A549 (cell line): ENCODE data around the gene XRCC3.

ENCODE experiments used
- MAFK ChIP-seq: fragments of 450-650 bp; IDR thresholded peaks from 2 replicates; pipeline ENCODE4 v1.6.1; 2014; ENCODE audit not compliant: partially characterized antibody
- TF ChIP-seq, protein P1 (sequence below): fragments of >200 bp; sonication (Bioruptor Twin); formaldehyde crosslinking; IDR thresholded peaks from 3 replicates; pipeline ENCODE4 v1.5.1; 2016
- TF ChIP-seq, protein P2 (sequence below): IDR thresholded peaks from 2 replicates; pipeline ENCODE4 v1.6.1; 2012
- TF ChIP-seq, protein P3 (sequence below): fragments of 200-600 bp; sonication (generic); IDR thresholded peaks from 2 replicates; pipeline ENCODE4 v1.6.1; 2016; ENCODE audit warnings: antibody characterized with exemption, mild to moderate bottlenecking, moderate library complexity

DNA sequence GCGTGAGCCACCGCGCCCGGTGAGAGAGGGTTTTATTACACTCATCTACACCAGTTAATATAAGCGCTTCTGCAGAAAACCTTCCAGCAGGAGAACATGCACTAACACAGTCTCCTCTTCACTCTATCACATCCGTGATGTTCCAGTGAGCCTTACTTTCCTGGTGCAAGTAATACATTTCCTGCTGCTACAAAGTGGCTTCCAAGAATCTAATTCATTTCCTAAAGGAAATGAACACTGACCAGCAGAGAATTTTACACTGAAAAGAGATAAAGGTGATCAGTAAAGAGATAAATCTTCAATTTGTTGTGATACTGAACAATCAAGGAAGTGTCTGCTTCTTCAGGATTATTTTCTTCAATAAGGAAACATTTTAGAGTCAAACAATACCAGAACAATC is 39.8 kb upstream of the XRCC3 start:
- TF ChIP-seq, protein P1, sequence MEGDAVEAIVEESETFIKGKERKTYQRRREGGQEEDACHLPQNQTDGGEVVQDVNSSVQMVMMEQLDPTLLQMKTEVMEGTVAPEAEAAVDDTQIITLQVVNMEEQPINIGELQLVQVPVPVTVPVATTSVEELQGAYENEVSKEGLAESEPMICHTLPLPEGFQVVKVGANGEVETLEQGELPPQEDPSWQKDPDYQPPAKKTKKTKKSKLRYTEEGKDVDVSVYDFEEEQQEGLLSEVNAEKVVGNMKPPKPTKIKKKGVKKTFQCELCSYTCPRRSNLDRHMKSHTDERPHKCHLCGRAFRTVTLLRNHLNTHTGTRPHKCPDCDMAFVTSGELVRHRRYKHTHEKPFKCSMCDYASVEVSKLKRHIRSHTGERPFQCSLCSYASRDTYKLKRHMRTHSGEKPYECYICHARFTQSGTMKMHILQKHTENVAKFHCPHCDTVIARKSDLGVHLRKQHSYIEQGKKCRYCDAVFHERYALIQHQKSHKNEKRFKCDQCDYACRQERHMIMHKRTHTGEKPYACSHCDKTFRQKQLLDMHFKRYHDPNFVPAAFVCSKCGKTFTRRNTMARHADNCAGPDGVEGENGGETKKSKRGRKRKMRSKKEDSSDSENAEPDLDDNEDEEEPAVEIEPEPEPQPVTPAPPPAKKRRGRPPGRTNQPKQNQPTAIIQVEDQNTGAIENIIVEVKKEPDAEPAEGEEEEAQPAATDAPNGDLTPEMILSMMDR = no peak
- TF ChIP-seq, protein P2, sequence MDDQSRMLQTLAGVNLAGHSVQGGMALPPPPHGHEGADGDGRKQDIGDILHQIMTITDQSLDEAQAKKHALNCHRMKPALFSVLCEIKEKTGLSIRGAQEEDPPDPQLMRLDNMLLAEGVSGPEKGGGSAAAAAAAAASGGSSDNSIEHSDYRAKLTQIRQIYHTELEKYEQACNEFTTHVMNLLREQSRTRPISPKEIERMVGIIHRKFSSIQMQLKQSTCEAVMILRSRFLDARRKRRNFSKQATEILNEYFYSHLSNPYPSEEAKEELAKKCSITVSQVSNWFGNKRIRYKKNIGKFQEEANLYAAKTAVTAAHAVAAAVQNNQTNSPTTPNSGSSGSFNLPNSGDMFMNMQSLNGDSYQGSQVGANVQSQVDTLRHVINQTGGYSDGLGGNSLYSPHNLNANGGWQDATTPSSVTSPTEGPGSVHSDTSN = no peak
- no peak for TF ChIP-seq MAFK
- TF ChIP-seq, protein P3, sequence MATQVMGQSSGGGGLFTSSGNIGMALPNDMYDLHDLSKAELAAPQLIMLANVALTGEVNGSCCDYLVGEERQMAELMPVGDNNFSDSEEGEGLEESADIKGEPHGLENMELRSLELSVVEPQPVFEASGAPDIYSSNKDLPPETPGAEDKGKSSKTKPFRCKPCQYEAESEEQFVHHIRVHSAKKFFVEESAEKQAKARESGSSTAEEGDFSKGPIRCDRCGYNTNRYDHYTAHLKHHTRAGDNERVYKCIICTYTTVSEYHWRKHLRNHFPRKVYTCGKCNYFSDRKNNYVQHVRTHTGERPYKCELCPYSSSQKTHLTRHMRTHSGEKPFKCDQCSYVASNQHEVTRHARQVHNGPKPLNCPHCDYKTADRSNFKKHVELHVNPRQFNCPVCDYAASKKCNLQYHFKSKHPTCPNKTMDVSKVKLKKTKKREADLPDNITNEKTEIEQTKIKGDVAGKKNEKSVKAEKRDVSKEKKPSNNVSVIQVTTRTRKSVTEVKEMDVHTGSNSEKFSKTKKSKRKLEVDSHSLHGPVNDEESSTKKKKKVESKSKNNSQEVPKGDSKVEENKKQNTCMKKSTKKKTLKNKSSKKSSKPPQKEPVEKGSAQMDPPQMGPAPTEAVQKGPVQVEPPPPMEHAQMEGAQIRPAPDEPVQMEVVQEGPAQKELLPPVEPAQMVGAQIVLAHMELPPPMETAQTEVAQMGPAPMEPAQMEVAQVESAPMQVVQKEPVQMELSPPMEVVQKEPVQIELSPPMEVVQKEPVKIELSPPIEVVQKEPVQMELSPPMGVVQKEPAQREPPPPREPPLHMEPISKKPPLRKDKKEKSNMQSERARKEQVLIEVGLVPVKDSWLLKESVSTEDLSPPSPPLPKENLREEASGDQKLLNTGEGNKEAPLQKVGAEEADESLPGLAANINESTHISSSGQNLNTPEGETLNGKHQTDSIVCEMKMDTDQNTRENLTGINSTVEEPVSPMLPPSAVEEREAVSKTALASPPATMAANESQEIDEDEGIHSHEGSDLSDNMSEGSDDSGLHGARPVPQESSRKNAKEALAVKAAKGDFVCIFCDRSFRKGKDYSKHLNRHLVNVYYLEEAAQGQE = no peak
